ENCODE measurements around the gene ARHGAP24.
"Not testable (repeated sequence)": the region's sequence is repeated elsewhere in the genome, so short reads cannot be mapped to it uniquely, and the experiment has no call there.

The ARHGAP24 gene

GRCh38 chr4:85836588-85837438 lies 361.9 kb downstream of the ARHGAP24 start:
- Histone ChIP-seq H3K27me3 (ENCODE audit: low read length) (no peaks in the 10 kb centered on the region), H4K20me1 (ENCODE audit: low read depth, low read length) (no peaks in the 10 kb centered on the region), H3K27ac (ENCODE audit: low read depth, low read length) (no peak overlapping the region), H3K9me2 (replicated peaks; ENCODE audit: insufficient read depth, low read length) (no peaks in the 10 kb centered on the region), H3K9ac (ENCODE audit: low read length) (no peak overlapping the region), H3K9me3 (ENCODE audit: insufficient read depth, low read length) (no peaks in the 10 kb centered on the region), H2AFZ (ENCODE audit: low read depth, low read length, severe bottlenecking) (no peak overlapping the region), H3K4me2 (ENCODE audit: low read depth, low read length, poor library complexity, severe bottlenecking) (no peak overlapping the region), H3K4me3 (ENCODE audit: insufficient read depth, low read length, poor library complexity, severe bottlenecking) (no peak overlapping the region), H3K79me2 (ENCODE audit: insufficient read depth, low read length) (no peaks in the 10 kb centered on the region), H3K36me3 (ENCODE audit: low read length) (no peaks in the 10 kb centered on the region), H3F3A (ENCODE audit: insufficient read depth) (no peaks in the 10 kb centered on the region)
- TF ChIP-seq, protein P1, sequence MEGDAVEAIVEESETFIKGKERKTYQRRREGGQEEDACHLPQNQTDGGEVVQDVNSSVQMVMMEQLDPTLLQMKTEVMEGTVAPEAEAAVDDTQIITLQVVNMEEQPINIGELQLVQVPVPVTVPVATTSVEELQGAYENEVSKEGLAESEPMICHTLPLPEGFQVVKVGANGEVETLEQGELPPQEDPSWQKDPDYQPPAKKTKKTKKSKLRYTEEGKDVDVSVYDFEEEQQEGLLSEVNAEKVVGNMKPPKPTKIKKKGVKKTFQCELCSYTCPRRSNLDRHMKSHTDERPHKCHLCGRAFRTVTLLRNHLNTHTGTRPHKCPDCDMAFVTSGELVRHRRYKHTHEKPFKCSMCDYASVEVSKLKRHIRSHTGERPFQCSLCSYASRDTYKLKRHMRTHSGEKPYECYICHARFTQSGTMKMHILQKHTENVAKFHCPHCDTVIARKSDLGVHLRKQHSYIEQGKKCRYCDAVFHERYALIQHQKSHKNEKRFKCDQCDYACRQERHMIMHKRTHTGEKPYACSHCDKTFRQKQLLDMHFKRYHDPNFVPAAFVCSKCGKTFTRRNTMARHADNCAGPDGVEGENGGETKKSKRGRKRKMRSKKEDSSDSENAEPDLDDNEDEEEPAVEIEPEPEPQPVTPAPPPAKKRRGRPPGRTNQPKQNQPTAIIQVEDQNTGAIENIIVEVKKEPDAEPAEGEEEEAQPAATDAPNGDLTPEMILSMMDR (IDR thresholded peaks at IDR 0.05; ENCODE audit: insufficient read depth, low read length, poor library complexity, severe bottlenecking) = no peak
- TF ChIP-seq EZH2phosphoT487 (conservative IDR thresholded peaks at IDR 0.05; ENCODE audit: low read length) = no peak

GRCh38 chr4:85837439-85837733 lies 362.4 kb downstream of the ARHGAP24 start:
- H2AFZ ChIP-seq (ENCODE audit: low read depth, low read length, severe bottlenecking) = no peak overlapping the region
- no peaks in the 10 kb centered on the region for H3K9me2 ChIP-seq (replicated peaks; ENCODE audit: insufficient read depth, low read length)
- TF ChIP-seq, protein P1 (IDR thresholded peaks at IDR 0.05; ENCODE audit: insufficient read depth, low read length, poor library complexity, severe bottlenecking) = no peak
- no peak for TF ChIP-seq EZH2phosphoT487 (conservative IDR thresholded peaks at IDR 0.05; ENCODE audit: low read length)
- H3K4me2 ChIP-seq (ENCODE audit: low read depth, low read length, poor library complexity, severe bottlenecking) = no peak overlapping the region
- no peak overlapping the region for H3K27ac ChIP-seq (ENCODE audit: low read depth, low read length)
- H3F3A ChIP-seq (ENCODE audit: insufficient read depth) = no peaks in the 10 kb centered on the region
- no peaks in the 10 kb centered on the region for H3K36me3 ChIP-seq (ENCODE audit: low read length)
- no peak overlapping the region for H3K9ac ChIP-seq (ENCODE audit: low read length)
- H4K20me1 ChIP-seq (ENCODE audit: low read depth, low read length) = no peaks in the 10 kb centered on the region
- no peaks in the 10 kb centered on the region for H3K27me3 ChIP-seq (ENCODE audit: low read length)
- H3K79me2 ChIP-seq (ENCODE audit: insufficient read depth, low read length) = no peaks in the 10 kb centered on the region
- H3K4me3 ChIP-seq (ENCODE audit: insufficient read depth, low read length, poor library complexity, severe bottlenecking) = no peak overlapping the region
- no peaks in the 10 kb centered on the region for H3K9me3 ChIP-seq (ENCODE audit: insufficient read depth, low read length)

GRCh38 chr4:85839981-85840451 lies 365.1 kb downstream of the ARHGAP24 start:
- not testable (repeated sequence) for H3K4me2 ChIP-seq (ENCODE audit: low read depth, low read length, poor library complexity, severe bottlenecking); H4K20me1 ChIP-seq (ENCODE audit: low read depth, low read length); H3K36me3 ChIP-seq (ENCODE audit: low read length); H3K4me3 ChIP-seq (ENCODE audit: insufficient read depth, low read length, poor library complexity, severe bottlenecking); H3K79me2 ChIP-seq (ENCODE audit: insufficient read depth, low read length); H3K27ac ChIP-seq (ENCODE audit: low read depth, low read length); H3F3A ChIP-seq (ENCODE audit: insufficient read depth); H3K9me2 ChIP-seq (replicated peaks; ENCODE audit: insufficient read depth, low read length); H3K9ac ChIP-seq (ENCODE audit: low read length); H3K9me3 ChIP-seq (ENCODE audit: insufficient read depth, low read length); H3K27me3 ChIP-seq (ENCODE audit: low read length); H2AFZ ChIP-seq (ENCODE audit: low read depth, low read length, severe bottlenecking)

GRCh38 chr4:85842540-85842939 lies 367.6 kb downstream of the ARHGAP24 start:
- TF ChIP-seq, protein P1 (IDR thresholded peaks at IDR 0.05; ENCODE audit: insufficient read depth, low read length, poor library complexity, severe bottlenecking) = no peak
- no peak for TF ChIP-seq EZH2phosphoT487 (conservative IDR thresholded peaks at IDR 0.05; ENCODE audit: low read length)
- Histone ChIP-seq H3K9ac (ENCODE audit: low read length) (no peak overlapping the region), H3K27ac (ENCODE audit: low read depth, low read length) (no peak overlapping the region), H3K9me3 (ENCODE audit: insufficient read depth, low read length) (no peaks in the 10 kb centered on the region), H3K36me3 (ENCODE audit: low read length) (no peaks in the 10 kb centered on the region), H3K9me2 (replicated peaks; ENCODE audit: insufficient read depth, low read length) (no peaks in the 10 kb centered on the region), H3K4me3 (ENCODE audit: insufficient read depth, low read length, poor library complexity, severe bottlenecking) (no peak overlapping the region), H3K27me3 (ENCODE audit: low read length) (no peaks in the 10 kb centered on the region), H4K20me1 (ENCODE audit: low read depth, low read length) (no peaks in the 10 kb centered on the region), H3F3A (ENCODE audit: insufficient read depth) (no peaks in the 10 kb centered on the region), H3K4me2 (ENCODE audit: low read depth, low read length, poor library complexity, severe bottlenecking) (no peak overlapping the region), H3K79me2 (ENCODE audit: insufficient read depth, low read length) (no peaks in the 10 kb centered on the region), H2AFZ (ENCODE audit: low read depth, low read length, severe bottlenecking) (no peak overlapping the region)

GRCh38 chr4:85853740-85854139 lies 378.8 kb downstream of the ARHGAP24 start:
- not testable (repeated sequence) for H3K9ac ChIP-seq (ENCODE audit: low read length); H3K27me3 ChIP-seq (ENCODE audit: low read length); H3K4me2 ChIP-seq (ENCODE audit: low read depth, low read length, poor library complexity, severe bottlenecking); H3K36me3 ChIP-seq (ENCODE audit: low read length); H3K79me2 ChIP-seq (ENCODE audit: insufficient read depth, low read length); H3K9me3 ChIP-seq (ENCODE audit: insufficient read depth, low read length); H3K4me3 ChIP-seq (ENCODE audit: insufficient read depth, low read length, poor library complexity, severe bottlenecking); H4K20me1 ChIP-seq (ENCODE audit: low read depth, low read length); H3F3A ChIP-seq (ENCODE audit: insufficient read depth); H3K9me2 ChIP-seq (replicated peaks; ENCODE audit: insufficient read depth, low read length); H3K27ac ChIP-seq (ENCODE audit: low read depth, low read length); H2AFZ ChIP-seq (ENCODE audit: low read depth, low read length, severe bottlenecking)
